ENCODE results near the gene WDR83.

- TF ChIP-seq CTCF (IDR thresholded peaks at IDR 0.05; ENCODE audit: control extremely low read depth in 1 of 3, insufficient read depth in 1 of 3, low read depth in 1 of 3, low read length in 3 of 3) (no peak), TEAD4 (IDR thresholded peaks at IDR 0.05; ENCODE audit: low read depth, low read length) (no peak), TCF12 (IDR thresholded peaks at IDR 0.05; ENCODE audit: low read depth, low read length) (no peak), EZH2 (IDR thresholded peaks at IDR 0.05; ENCODE audit: low read depth, low read length, severe bottlenecking) (no peak), BRCA1 (IDR thresholded peaks at IDR 0.05; ENCODE audit: low read depth, low read length) (no peak), CREB1 (IDR thresholded peaks at IDR 0.05) (no peak), SIN3A (conservative IDR thresholded peaks at IDR 0.05 in 1 of 2, IDR thresholded peaks at IDR 0.05 in 1 of 2; ENCODE audit: low read depth in 1 of 2, low read length in 2 of 2) (no peak), ATF3 (IDR thresholded peaks at IDR 0.05; ENCODE audit: insufficient read depth, low read depth, low read length) (no peak), HDAC6 (IDR thresholded peaks at IDR 0.05; ENCODE audit: low read depth, low read length) (no peak), POLR2A (IDR thresholded peaks at IDR 0.05; ENCODE audit: control extremely low read depth in 1 of 2, low read depth in 2 of 2, low read length in 2 of 2) (no peak), GABPA (IDR thresholded peaks at IDR 0.05; ENCODE audit: borderline replicate concordance, insufficient read depth, low read length) (no peak), SRF (IDR thresholded peaks at IDR 0.05; ENCODE audit: low read depth, low read length) (no peak), RXRA (IDR thresholded peaks at IDR 0.05; ENCODE audit: insufficient read depth, low read depth, low read length) (no peak), YY1 (IDR thresholded peaks at IDR 0.05; ENCODE audit: low read depth, low read length) (no peak)
These were observed 39.6 kb upstream of the WDR83 start for GRCh38 chr19:12626958-12627357.

Data from H1 (cell line).